H9 (cell line): ENCODE results near the gene SEMA6A. TPM values are rescaled to one million over a fixed set of nuclear protein-coding genes. Genes with fewer than 3 reads are reported as not detected.

Experiments
- DNase-seq: peaks from one replicate; pipeline ENCODE4 v3.0.0-alpha.2; 2017
- H2AFZ ChIP-seq: one replicate; pipeline ENCODE4 v1.6.1; 2013; ENCODE audit warnings: mild to moderate bottlenecking, low read length, control low read depth, moderate library complexity
- H2AK5ac ChIP-seq: 2 replicates; pipeline ENCODE4 v1.6.1; 2013; ENCODE audit warnings: low read length, control low read depth, mixed read lengths; ENCODE audit not compliant: insufficient read length
- H2BK120ac ChIP-seq: one replicate; pipeline ENCODE4 v1.6.1; 2013; ENCODE audit warnings: low read depth, mild to moderate bottlenecking, low read length, control low read depth, inconsistent platforms; ENCODE audit not compliant: poor library complexity, severe bottlenecking
- H2BK12ac ChIP-seq: 2 replicates; pipeline ENCODE4 v1.6.1; 2013; ENCODE audit warnings: low read length, control low read depth, mixed read lengths, low read depth; ENCODE audit not compliant: insufficient read length
- H2BK15ac ChIP-seq: 2 replicates; pipeline ENCODE4 v1.6.1; 2013; ENCODE audit warnings: low read depth, low read length, control low read depth
- H2BK20ac ChIP-seq: one replicate; pipeline ENCODE4 v1.6.1; 2013; ENCODE audit warnings: low read depth, mild to moderate bottlenecking, low read length, control low read depth, inconsistent platforms; ENCODE audit not compliant: poor library complexity, severe bottlenecking
- H2BK5ac ChIP-seq: 2 replicates; pipeline ENCODE4 v1.6.1; 2013; ENCODE audit warnings: low read length, control low read depth, mixed read lengths; ENCODE audit not compliant: insufficient read length
- H3K14ac ChIP-seq: 2 replicates; pipeline ENCODE4 v1.6.1; 2013; ENCODE audit warnings: low read length, control low read depth; ENCODE audit not compliant: insufficient read depth
- H3K18ac ChIP-seq: 2 replicates; pipeline ENCODE4 v1.6.1; 2013; ENCODE audit warnings: low read depth, mild to moderate bottlenecking, mixed read lengths, low read length, control low read depth; ENCODE audit not compliant: insufficient read length
- H3K23ac ChIP-seq: 2 replicates; pipeline ENCODE4 v1.6.1; 2013; ENCODE audit warnings: low read length, control low read depth, mixed read lengths, low read depth; ENCODE audit not compliant: insufficient read length
- H3K23me2 ChIP-seq: 2 replicates; pipeline ENCODE4 v1.6.1; 2013; ENCODE audit warnings: low read depth, mild to moderate bottlenecking, mixed read lengths, low read length, control low read depth; ENCODE audit not compliant: insufficient read length, poor library complexity, severe bottlenecking
- H3K27ac ChIP-seq: 2 replicates; pipeline ENCODE4 v1.5.1; 2013; ENCODE audit warnings: low read length, control low read depth, mixed read lengths, low read depth; ENCODE audit not compliant: insufficient read length
- H3K27me3 ChIP-seq: 2 replicates; pipeline ENCODE4 v1.6.1; 2013; ENCODE audit warnings: low read length, control low read depth, inconsistent platforms; ENCODE audit not compliant: insufficient read depth
- H3K4ac ChIP-seq: 2 replicates; pipeline ENCODE4 v1.6.1; 2013; ENCODE audit warnings: low read depth, mild to moderate bottlenecking, control low read depth, inconsistent platforms, low read length, moderate library complexity
- H3K4me1 ChIP-seq: 2 replicates; pipeline ENCODE4 v1.6.1; 2013; ENCODE audit warnings: low read length, control low read depth, inconsistent platforms; ENCODE audit not compliant: insufficient read depth
- H3K4me2 ChIP-seq: 2 replicates; pipeline ENCODE4 v1.6.1; 2013; ENCODE audit warnings: low read length, control low read depth, mixed read lengths; ENCODE audit not compliant: insufficient read length, insufficient read depth
- H3K56ac ChIP-seq: 2 replicates; pipeline ENCODE4 v1.6.1; 2013; ENCODE audit warnings: low read depth, mild to moderate bottlenecking, mixed read lengths, low read length, control low read depth; ENCODE audit not compliant: insufficient read length
- H3K79me1 ChIP-seq: 2 replicates; pipeline ENCODE4 v1.6.1; 2013; ENCODE audit warnings: low read depth, mild to moderate bottlenecking, moderate library complexity, low read length, control low read depth, inconsistent platforms; ENCODE audit not compliant: insufficient read depth, poor library complexity, severe bottlenecking
- H3K79me2 ChIP-seq: 2 replicates; pipeline ENCODE4 v1.6.1; 2013; ENCODE audit warnings: low read length, control low read depth, inconsistent platforms; ENCODE audit not compliant: insufficient read depth
- H3K9ac ChIP-seq: 2 replicates; pipeline ENCODE4 v1.6.1; 2013; ENCODE audit warnings: low read length, control low read depth, mixed read lengths; ENCODE audit not compliant: insufficient read length; ENCODE audit errors: extremely low read depth
- H3K9me3 ChIP-seq: one replicate; pipeline ENCODE4 v1.6.1; 2013; ENCODE audit warnings: low read depth, low read length, inconsistent platforms; ENCODE audit not compliant: control insufficient read depth
- H3T11ph ChIP-seq: one replicate; pipeline ENCODE4 v1.6.1; 2013; ENCODE audit warnings: mild to moderate bottlenecking, low read length, control low read depth, inconsistent platforms
- H4K20me1 ChIP-seq: one replicate; pipeline ENCODE4 v1.6.1; 2013; ENCODE audit not compliant: control insufficient read depth, insufficient read length, insufficient read depth
- H4K5ac ChIP-seq: 2 replicates; pipeline ENCODE4 v1.6.1; 2013; ENCODE audit warnings: low read depth, mild to moderate bottlenecking, mixed read lengths, low read length, control low read depth; ENCODE audit not compliant: insufficient read length
- H4K8ac ChIP-seq: replicated peaks from 2 replicates; pipeline ENCODE4 v1.6.1; 2013; ENCODE audit warnings: low read length, control low read depth, mixed read lengths, low read depth; ENCODE audit not compliant: insufficient read length
- H4K91ac ChIP-seq: 2 replicates; pipeline ENCODE4 v1.6.1; 2013; ENCODE audit warnings: low read depth, mild to moderate bottlenecking, moderate library complexity, mixed read lengths, low read length, control low read depth; ENCODE audit not compliant: insufficient read length
- H3K27ac Mint-ChIP-seq, 3 experiments: 2 replicates in 2 of 3; 3 replicates in 1 of 3; pipeline ENCODE4 v1.8.0; 2020 to 2021; ENCODE audit warnings: mixed read lengths in 3 of 3, mild to moderate bottlenecking in 1 of 3, moderate library complexity in 1 of 3
- H3K27me3 Mint-ChIP-seq: 2 replicates; pipeline ENCODE4 v1.8.0; 2021; ENCODE audit warnings: low read depth, mild to moderate bottlenecking, moderate library complexity, mixed read lengths
- H3K36me3 Mint-ChIP-seq, 3 experiments: 2 replicates in 2 of 3; 3 replicates in 1 of 3; pipeline ENCODE4 v1.8.0; 2020 to 2021; ENCODE audit warnings: low read depth in 3 of 3, mixed read lengths in 3 of 3; ENCODE audit not compliant: insufficient read depth in 1 of 3
- H3K4me1 Mint-ChIP-seq, 2 experiments: 2 replicates each; pipeline ENCODE4 v1.8.0; 2020; ENCODE audit warnings: mixed read lengths in 2 of 2
- H3K4me3 Mint-ChIP-seq, 2 experiments: 2 replicates in 1 of 2; 3 replicates in 1 of 2; pipeline ENCODE4 v1.8.0; 2020 to 2021; ENCODE audit warnings: mild to moderate bottlenecking in 2 of 2, mixed read lengths in 2 of 2, moderate library complexity in 1 of 2
- H3K9me3 Mint-ChIP-seq, 2 experiments: 2 replicates in 1 of 2; 3 replicates in 1 of 2; pipeline ENCODE4 v1.8.0; 2020; ENCODE audit warnings: mild to moderate bottlenecking in 2 of 2, mixed read lengths in 2 of 2, moderate library complexity in 1 of 2
- CTCF ChIP-seq: fragments of 200-600 bp; sonication (generic); conservative IDR thresholded peaks from 3 replicates; pipeline ENCODE4 v1.8.0; 2021; ENCODE audit warnings: antibody characterized with exemption, mild to moderate bottlenecking
- WGBS: extraction: QIAGEN DNeasy Blood & Tissue Kit; methylation state at CpG from one replicate; pipeline ENCODE4 v1.1.7; 2013; ENCODE audit warnings: missing lambda C conversion rate, low lambda C conversion rate, mixed read lengths; ENCODE audit not compliant: insufficient read length; ENCODE audit errors: extremely low coverage; 5-methylcytosine and 5-hydroxymethylcytosine counted together
- total RNA-seq: library from RNA; stranded (reverse); gene quantifications from 2 replicates; pipeline ENCODE4 v1.2.1, GENCODE V29; 2021

SEMA6A gene
- total RNA-seq, 1 experiment from 2014 or later, result 354 TPM

- H3K79me2 ChIP-seq, result no peaks in the 10 kb centered on the region
- peaks cover 52% of the 10 kb centered on the region for H3K27me3 Mint-ChIP-seq
These were observed 134.7 kb downstream of the SEMA6A start for GRCh38 chr5:116439905-116440304.

More at GRCh38 chr5:116439905-116440304, 134.7 kb downstream of the SEMA6A start:
- Histone ChIP-seq H4K5ac (no peak overlapping the region), H3K23me2 (no peaks in the 10 kb centered on the region), H3K9me3 (no peaks in the 10 kb centered on the region), H4K20me1 (no peaks in the 10 kb centered on the region), H2AK5ac (no peak overlapping the region), H2AFZ (no peak overlapping the region), H3K4me1 (peaks cover 5% of the 10 kb centered on the region), H3K9ac (no peak overlapping the region), H2BK5ac (no peak overlapping the region), H2BK12ac (no peak overlapping the region), H3K27ac (no peak overlapping the region), H3K56ac (no peak overlapping the region), H3T11ph (no peak overlapping the region), H3K23ac (no peak overlapping the region), H2BK15ac (no peak overlapping the region), H4K91ac (no peak overlapping the region), H3K18ac (no peak overlapping the region), H4K8ac (no peak overlapping the region), H3K79me1 (no peaks in the 10 kb centered on the region), H2BK20ac (no peak overlapping the region), H3K27me3 (0 out of 2 replicates have a peak, but pooled peaks cover 2% of the 10 kb centered on the region), H3K14ac (no peak overlapping the region), H3K4me2 (no peak overlapping the region), H2BK120ac (no peak overlapping the region), H3K4ac (no peak overlapping the region)
- Mint-ChIP-seq H3K4me1 (peaks cover 69 to 78% of the 10 kb centered on the region in 2 experiments), H3K4me3 (no peak overlapping the region), H3K9me3 (no peaks in the 10 kb centered on the region; a peak in 1 of 5 replicates), H3K27ac (peak overlapping the region in 1 of 3 experiments; percentile 87; a peak in 1 of 7 replicates), H3K36me3 (peaks cover 4 to 12% (median 4%) of the 10 kb centered on the region in 3 experiments; a peak in 6 of 7 replicates)
- TF ChIP-seq CTCF, result no peak
- no CpG with 5 or more reads among the region's 5 CpGs for WGBS
- no peak for DNase-seq
